ENCODE results near the gene ZNF821.
"Not testable (repeated sequence)": the region's sequence is repeated elsewhere in the genome, so short reads cannot be mapped to it uniquely, and the experiment has no call there.

DNA sequence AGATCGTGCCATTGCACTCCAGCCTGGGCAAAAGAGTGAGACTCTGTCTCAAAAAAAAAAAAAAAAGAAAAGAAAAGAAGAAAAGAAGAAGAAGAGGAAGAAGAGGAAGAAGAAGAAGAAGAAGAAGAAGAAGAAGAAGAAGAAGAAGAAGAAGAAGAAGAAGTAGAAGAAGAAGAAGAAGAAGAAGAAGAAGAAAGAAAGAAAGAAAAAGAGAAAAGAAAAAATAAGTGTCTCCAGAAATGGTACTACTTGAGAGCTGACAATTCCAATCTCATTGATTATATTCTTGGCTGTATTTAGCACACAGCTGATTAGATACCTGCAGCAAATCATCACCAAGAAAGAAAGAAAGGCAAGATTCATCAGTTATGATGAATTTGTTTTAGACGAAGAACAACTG lies 51.9 kb downstream of the ZNF821 start:
- TF ChIP-seq, protein P1, sequence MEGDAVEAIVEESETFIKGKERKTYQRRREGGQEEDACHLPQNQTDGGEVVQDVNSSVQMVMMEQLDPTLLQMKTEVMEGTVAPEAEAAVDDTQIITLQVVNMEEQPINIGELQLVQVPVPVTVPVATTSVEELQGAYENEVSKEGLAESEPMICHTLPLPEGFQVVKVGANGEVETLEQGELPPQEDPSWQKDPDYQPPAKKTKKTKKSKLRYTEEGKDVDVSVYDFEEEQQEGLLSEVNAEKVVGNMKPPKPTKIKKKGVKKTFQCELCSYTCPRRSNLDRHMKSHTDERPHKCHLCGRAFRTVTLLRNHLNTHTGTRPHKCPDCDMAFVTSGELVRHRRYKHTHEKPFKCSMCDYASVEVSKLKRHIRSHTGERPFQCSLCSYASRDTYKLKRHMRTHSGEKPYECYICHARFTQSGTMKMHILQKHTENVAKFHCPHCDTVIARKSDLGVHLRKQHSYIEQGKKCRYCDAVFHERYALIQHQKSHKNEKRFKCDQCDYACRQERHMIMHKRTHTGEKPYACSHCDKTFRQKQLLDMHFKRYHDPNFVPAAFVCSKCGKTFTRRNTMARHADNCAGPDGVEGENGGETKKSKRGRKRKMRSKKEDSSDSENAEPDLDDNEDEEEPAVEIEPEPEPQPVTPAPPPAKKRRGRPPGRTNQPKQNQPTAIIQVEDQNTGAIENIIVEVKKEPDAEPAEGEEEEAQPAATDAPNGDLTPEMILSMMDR (IDR thresholded peaks at IDR 0.05) = not testable (repeated sequence)
- not testable (repeated sequence) for TF ChIP-seq POLR2A (IDR thresholded peaks at IDR 0.05)

Data from right lobe of liver (tissue), 4 donors.